Heart left ventricle (tissue), 16 donors: ENCODE results near the gene CEP89. TPM values are rescaled to one million over a fixed set of nuclear protein-coding genes. Genes with fewer than 3 reads are reported as not detected.
"Not testable (repeated sequence)": the region's sequence is repeated elsewhere in the genome, so short reads cannot be mapped to it uniquely, and the experiment has no call there.

Experiments
- ATAC-seq, 4 donors: fragments of 200-7000 bp; cut with Tn5 transposase; one replicate each; pipeline ENCODE4 v1.9.1; 2020 to 2022; ENCODE audit warnings: moderate library complexity in 4 of 4, mild to moderate bottlenecking in 3 of 4, moderate number of reproducible peaks in 1 of 4
- DNase-seq, 5 donors: peaks; one replicate each; pipeline ENCODE4 v3.0.0-alpha.2; 2020
- H3K27ac ChIP-seq, 12 donors: fragments of 200-600 bp; sonication (generic) in 4 of 12; one replicate each; pipeline versions ENCODE4 v1.5.0 to v1.8.0; 2016 to 2022; ENCODE audit warnings: mild to moderate bottlenecking in 2 of 12
- H3K27me3 ChIP-seq, 9 donors: fragments of 200-600 bp; sonication (generic) in 2 of 9; one replicate each; pipeline versions ENCODE4 v1.5.1 to v1.8.0; 2016 to 2022; ENCODE audit warnings: mild to moderate bottlenecking in 3 of 9
- H3K36me3 ChIP-seq, 9 donors: fragments of 200-600 bp; sonication (generic) in 2 of 9; one replicate each; pipeline versions ENCODE4 v1.5.0 to v1.8.0; 2018 to 2022; ENCODE audit warnings: mild to moderate bottlenecking in 2 of 9
- H3K4me1 ChIP-seq, 12 donors: fragments of 200-600 bp; sonication (generic) in 4 of 12; one replicate each; pipeline versions ENCODE4 v1.5.0 to v1.8.0; 2016 to 2022; ENCODE audit warnings: mild to moderate bottlenecking in 3 of 12
- H3K4me3 ChIP-seq, 12 donors: fragments of 200-600 bp; sonication (generic) in 4 of 12; one replicate each; pipeline versions ENCODE4 v1.5.0 to v1.8.0; 2017 to 2022; ENCODE audit warnings: mild to moderate bottlenecking in 9 of 12, moderate library complexity in 4 of 12
- H3K9me3 ChIP-seq, 12 donors: fragments of 200-600 bp; sonication (generic) in 4 of 12; one replicate each; pipeline versions ENCODE4 v1.5.0 to v1.8.0; 2016 to 2022; ENCODE audit warnings: mild to moderate bottlenecking in 1 of 12
- POLR2A ChIP-seq, 2 donors: fragments of 450-650 bp; IDR thresholded peaks; one replicate each; pipeline ENCODE4 v1.6.1; 2017; ENCODE audit warnings: antibody characterized with exemption in 2 of 2, mild to moderate bottlenecking in 2 of 2, moderate library complexity in 2 of 2
- WGBS, 4 donors: extraction: QIAGEN DNeasy Blood & Tissue Kit in 2 of 4; methylation state at CpG; one replicate each; pipeline versions ENCODE4 v1.1.5 to v1.1.7; 2013 to 2018; 5-methylcytosine and 5-hydroxymethylcytosine counted together
- intact Hi-C, 10 donors: fragments of 100-400 bp; cut with DNase I; formaldehyde crosslinking; loops; one replicate each; pipeline versions ENCODE4 v1.11.1 to v1.14.2; 2022
- polyA plus RNA-seq, 2 donors: library from polyadenylated mRNA; stranded (reverse); fragments of 200-250 nt; gene quantifications; one replicate each; pipeline ENCODE4 v1.2.3, GENCODE V29; 2013
- total RNA-seq, 9 donors: library from RNA; depleted of rRNA in 2 of 9; stranded (reverse); fragments of >200 nt in 2 of 9; fragmentation: NEBNext Ultra II Directional in 3 of 9; extraction: Animal tissue kit (Norgen Biotek cat#: 25700) in 3 of 9; gene quantifications; one replicate each; pipeline versions ENCODE4 v1.1.0 to v1.2.4, GENCODE V29; 2016 to 2023
- TF ChIP-seq, protein P1 (sequence below), 12 donors: fragments of 200-600 bp; sonication (generic) in 4 of 12; IDR thresholded peaks; one replicate each; pipeline versions ENCODE4 v1.5.0 to v1.8.0; 2018 to 2022; ENCODE audit warnings: antibody characterized with exemption in 12 of 12, mild to moderate bottlenecking in 5 of 12
- donor health status: ischemic (EF 13 %, LVEDD 7.1; RV severe dilation, severe dysfunction).
- donor health status: healthy with polysubstance abuse.
- donor health status: DM: no; HTN: yes; CAD: no.
- donor health status: DM: no; HTN: no; CAD: no.
- donor health status: ischemic (EF 25% LVEDD 6.9; RV normal size, moderate dysfunction).
- donor health status: ischemic (EF 25% LVEDD 5.7; RV mildly dilated, moderate dysfunction).
- donor health status: healthy.
- donor health status: DM: yes; HTN: yes; CAD: no.
- donor health status: ischemic (EF 35%, LVEDD 5.7; RV mildly dilated, moderate dysfunction).
- donor health status: nonischemic (EF 11% LVEDD 7.7; RV severe dilation, severe dysfunction).
- donor health status: DM: yes; HTN: yes; CAD: no.
- donor health status: PGD.
- donor health status: ischemic (EF 29% LVEDD 5.4; RV normal size, mild dysfunction).
- donor health status: nonischemic (EF 23%, LVEDD 6.1; RV moderate dilation, normal function).

CEP89 gene
- total and polyA plus RNA-seq, 11 donors = 5.4 to 16.0 (median 12.0) TPM

DNA sequence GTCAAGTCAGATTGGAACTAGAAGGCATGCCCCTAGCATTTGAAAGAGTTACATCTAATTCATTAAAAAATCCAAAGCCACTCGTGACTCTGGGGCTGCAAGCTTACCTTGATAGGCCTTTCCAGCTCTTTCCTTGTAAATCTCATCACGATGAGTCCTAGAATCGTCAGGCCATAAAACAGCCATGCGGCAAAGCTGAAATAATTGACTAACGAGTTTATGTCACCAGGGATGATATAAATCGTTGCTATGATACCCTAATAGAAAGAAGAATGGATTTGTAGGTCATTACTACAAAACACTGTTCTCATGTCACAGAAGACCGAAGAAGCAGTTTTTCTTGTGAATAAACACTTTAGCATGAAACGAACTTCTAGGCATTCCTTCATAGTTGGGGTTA is 129.7 kb downstream of the CEP89 start:
- H3K27me3 ChIP-seq = no peaks in the 10 kb centered on the region
- 75 to 87% (median 84%) methylated on average over 8 of the region's 8 CpGs for WGBS, 4 donors
- H3K9me3 ChIP-seq = peaks cover 0 to 20% (median 10%) of the 10 kb centered on the region in 12 donors
- no peaks in the 10 kb centered on the region for H3K4me1 ChIP-seq
- ATAC-seq (no peak), DNase-seq (no peak)
- no peak overlapping the region for H3K4me3 ChIP-seq
- intact Hi-C loops = no loop called here
- peaks cover 0 to 4% (median 0%) of the 10 kb centered on the region in 9 donors for H3K36me3 ChIP-seq
- TF ChIP-seq, protein P1, sequence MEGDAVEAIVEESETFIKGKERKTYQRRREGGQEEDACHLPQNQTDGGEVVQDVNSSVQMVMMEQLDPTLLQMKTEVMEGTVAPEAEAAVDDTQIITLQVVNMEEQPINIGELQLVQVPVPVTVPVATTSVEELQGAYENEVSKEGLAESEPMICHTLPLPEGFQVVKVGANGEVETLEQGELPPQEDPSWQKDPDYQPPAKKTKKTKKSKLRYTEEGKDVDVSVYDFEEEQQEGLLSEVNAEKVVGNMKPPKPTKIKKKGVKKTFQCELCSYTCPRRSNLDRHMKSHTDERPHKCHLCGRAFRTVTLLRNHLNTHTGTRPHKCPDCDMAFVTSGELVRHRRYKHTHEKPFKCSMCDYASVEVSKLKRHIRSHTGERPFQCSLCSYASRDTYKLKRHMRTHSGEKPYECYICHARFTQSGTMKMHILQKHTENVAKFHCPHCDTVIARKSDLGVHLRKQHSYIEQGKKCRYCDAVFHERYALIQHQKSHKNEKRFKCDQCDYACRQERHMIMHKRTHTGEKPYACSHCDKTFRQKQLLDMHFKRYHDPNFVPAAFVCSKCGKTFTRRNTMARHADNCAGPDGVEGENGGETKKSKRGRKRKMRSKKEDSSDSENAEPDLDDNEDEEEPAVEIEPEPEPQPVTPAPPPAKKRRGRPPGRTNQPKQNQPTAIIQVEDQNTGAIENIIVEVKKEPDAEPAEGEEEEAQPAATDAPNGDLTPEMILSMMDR (IDR thresholded peaks at IDR 0.05) = no peak
- TF ChIP-seq POLR2A (IDR thresholded peaks at IDR 0.05) = no peak
- H3K27ac ChIP-seq = no peak overlapping the region

DNA sequence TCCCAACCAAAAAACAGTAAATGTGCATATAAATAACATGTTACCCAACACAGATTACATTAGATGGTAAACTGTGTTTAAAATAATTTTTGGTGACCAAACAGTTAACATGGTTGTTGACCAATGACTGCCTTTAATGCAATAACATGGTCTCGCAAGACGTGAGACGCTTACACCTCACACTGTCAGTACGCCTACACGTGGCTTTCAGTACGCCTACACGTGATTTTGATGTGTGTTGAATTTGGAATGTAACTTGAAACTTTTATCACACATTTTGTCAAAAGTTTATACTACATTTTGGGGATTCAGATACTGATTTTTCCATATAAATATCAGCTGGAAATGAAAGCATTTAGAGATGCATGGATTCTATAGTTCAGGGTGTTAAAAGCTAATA is 134.2 kb downstream of the CEP89 start:
- Histone ChIP-seq H3K4me3 (no peak overlapping the region), H3K27me3 (no peaks in the 10 kb centered on the region), H3K4me1 (no peaks in the 10 kb centered on the region), H3K36me3 (peaks cover 0 to 4% (median 0%) of the 10 kb centered on the region in 9 donors), H3K27ac (no peak overlapping the region), H3K9me3 (peaks cover 0 to 20% (median 10%) of the 10 kb centered on the region in 12 donors)
- intact Hi-C loops = no loop called here
- ATAC-seq = no peak
- TF ChIP-seq, protein P1 (IDR thresholded peaks at IDR 0.05) = no peak
- TF ChIP-seq POLR2A (IDR thresholded peaks at IDR 0.05) = no peak
- DNase-seq = no peak
- WGBS, 4 donors = 77 to 86% (median 79%) methylated on average over 7 of the region's 7 CpGs

GRCh38 chr19:32833388-32833787 is 138.4 kb downstream of the CEP89 start:
- 89 to 95% (median 93%) methylated on average over 7 of the region's 7 CpGs for WGBS, 4 donors
- not testable (repeated sequence) for DNase-seq

DNA sequence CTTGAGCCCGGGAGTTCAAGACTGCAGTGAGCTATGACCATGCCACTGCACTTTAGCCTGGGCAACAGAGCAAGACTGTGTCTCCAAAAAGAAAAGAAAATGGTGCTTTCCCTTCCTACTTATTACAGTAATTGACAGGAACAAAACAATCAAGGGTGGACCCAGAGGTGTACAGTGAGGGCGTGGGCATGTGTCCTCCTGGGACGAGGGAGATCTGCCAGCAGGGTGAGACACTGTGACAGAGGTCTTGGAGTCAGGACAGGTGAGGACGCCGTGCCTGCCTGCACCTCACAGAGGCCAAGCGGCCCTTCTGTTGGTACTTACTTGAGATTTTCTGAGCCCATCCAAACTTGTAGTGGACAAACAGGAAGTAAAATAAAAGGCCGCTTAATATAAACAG is 138.9 kb downstream of the CEP89 start:
- 91 to 95% (median 94%) methylated on average over 7 of the region's 7 CpGs for WGBS, 4 donors
- H3K36me3 ChIP-seq, H3K4me1 ChIP-seq, H3K4me3 ChIP-seq, DNase-seq, H3K27ac ChIP-seq, H3K27me3 ChIP-seq, H3K9me3 ChIP-seq, intact Hi-C loops, ATAC-seq: not testable (repeated sequence)

More at GRCh38 chr19:32833388-32833787, 138.4 kb downstream of the CEP89 start:
- ATAC-seq, H3K9me3 ChIP-seq, H3K27ac ChIP-seq, H3K36me3 ChIP-seq, H3K4me3 ChIP-seq, H3K4me1 ChIP-seq, H3K27me3 ChIP-seq, intact Hi-C loops: not testable (repeated sequence)

- H3K36me3 ChIP-seq, H3K9me3 ChIP-seq, intact Hi-C loops, H3K27ac ChIP-seq, H3K4me3 ChIP-seq, H3K4me1 ChIP-seq, ATAC-seq, H3K27me3 ChIP-seq: not testable (repeated sequence)
- 89 to 94% (median 91%) methylated on average over 12 of the region's 12 CpGs for WGBS, 4 donors
- DNase-seq = peak in 1 of 5 donors; percentile 11
Measured at GRCh38 chr19:32832094-32832493, 139.7 kb downstream of the CEP89 start.

DNA sequence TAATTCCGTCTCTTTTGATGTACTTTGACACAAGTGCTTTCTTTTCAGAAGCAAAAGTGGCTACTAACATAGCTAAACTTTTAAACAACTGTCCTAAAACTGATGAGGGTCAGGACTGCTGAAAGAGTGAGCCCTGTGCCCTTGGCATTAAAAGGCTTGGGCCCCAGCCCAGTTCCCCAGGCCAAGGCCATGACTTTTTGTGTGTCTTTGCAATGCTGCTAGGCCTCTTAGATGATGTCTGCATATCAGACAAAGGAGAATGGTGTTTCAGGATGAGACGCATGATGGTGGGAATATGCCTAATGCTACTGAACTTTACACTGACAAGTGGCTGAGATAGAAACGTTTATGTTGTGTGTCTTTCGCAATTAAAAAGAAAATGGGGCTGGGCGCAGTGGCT is 140.1 kb downstream of the CEP89 start:
- Histone ChIP-seq H3K9me3 (no peaks in the 10 kb centered on the region), H3K4me3 (no peak overlapping the region), H3K27ac (no peak overlapping the region), H3K27me3 (no peaks in the 10 kb centered on the region), H3K4me1 (no peaks in the 10 kb centered on the region), H3K36me3 (no peaks in the 10 kb centered on the region)
- WGBS, 4 donors = 87 to 93% (median 90%) methylated on average over 5 of the region's 5 CpGs
- DNase-seq (no peak), ATAC-seq (no peak)
- TF ChIP-seq POLR2A (IDR thresholded peaks at IDR 0.05) = no peak
- TF ChIP-seq, protein P1 (IDR thresholded peaks at IDR 0.05) = no peak
- intact Hi-C loops = no loop called here
